GM18858 (cell line): ENCODE data around the gene SCNN1A.
"Not testable (repeated sequence)": the region's sequence is repeated elsewhere in the genome, so short reads cannot be mapped to it uniquely, and the experiment has no call there.

ENCODE experiments used
- ATAC-seq: cut with Tn5 transposase; IDR thresholded peaks from one replicate; pipeline ENCODE4 v1.9.1; 2021; ENCODE audit not compliant: unreplicated experiment

The SCNN1A gene

GRCh38 chr12:6351622-6352021 lies 23.7 kb downstream of the SCNN1A start:
- no peak for ATAC-seq

- no peak for ATAC-seq
Observed at GRCh38 chr12:6347367-6348338, 27.7 kb downstream of the SCNN1A start.

- ATAC-seq, result no peak
Observed at GRCh38 chr12:6346942-6347341, 28.4 kb downstream of the SCNN1A start.

- ATAC-seq, result no peak
Observed at GRCh38 chr12:6346235-6346832, 29.0 kb downstream of the SCNN1A start.

GRCh38 chr12:6345319-6346091 lies 29.9 kb downstream of the SCNN1A start:
- ATAC-seq, result no peak

- ATAC-seq, result not testable (repeated sequence)
Observed at GRCh38 chr12:6344101-6344660, 31.2 kb downstream of the SCNN1A start.

- no peak for ATAC-seq
Observed at GRCh38 chr12:6343518-6343917, 31.8 kb downstream of the SCNN1A start.

- no peak for ATAC-seq
Observed at GRCh38 chr12:6342140-6342889, 33.0 kb downstream of the SCNN1A start.

GRCh38 chr12:6341417-6342139 lies 33.8 kb downstream of the SCNN1A start, which contains the start of gene TNFRSF1A:
Gene TNFRSF1A (minus strand): TSS chr12:6342076. CDS start chr12:6341814, 262 bp downstream.
- ATAC-seq, result no peak

GRCh38 chr12:6340745-6341416 lies 34.5 kb downstream of the SCNN1A start:
- no peak for ATAC-seq

GRCh38 chr12:6340032-6340638 lies 35.2 kb downstream of the SCNN1A start:
- no peak for ATAC-seq

- ATAC-seq, result no peak
Observed at GRCh38 chr12:6338955-6339354, 36.4 kb downstream of the SCNN1A start.

- not testable (repeated sequence) for ATAC-seq
Observed at GRCh38 chr12:6338536-6338935, 36.8 kb downstream of the SCNN1A start.

GRCh38 chr12:6337958-6338433 lies 37.4 kb downstream of the SCNN1A start:
- ATAC-seq, result no peak

GRCh38 chr12:6336889-6337853 lies 38.2 kb downstream of the SCNN1A start:
- no peak for ATAC-seq

- no peak for ATAC-seq
Observed at GRCh38 chr12:6336079-6336888, 39.1 kb downstream of the SCNN1A start.
